Esophagus squamous epithelium (tissue), 5 donors: ENCODE results near the gene MPP4. TPM values are rescaled to one million over a fixed set of nuclear protein-coding genes. Genes with fewer than 3 reads are reported as not detected.

ENCODE experiments used
- DNase-seq: peaks from one replicate; lab custom pipeline; 2025; lab: John Stamatoyannopoulos, UW
- H3K27ac ChIP-seq, 4 donors: fragments of 200-600 bp; sonication (generic); one replicate each; pipeline ENCODE4 v1.5.1; 2016 to 2019; ENCODE audit warnings: mild to moderate bottlenecking in 1 of 4
- H3K27me3 ChIP-seq, 4 donors: fragments of 200-600 bp; sonication (generic); 1 replicate in 3 of 4; 2 replicates in 1 of 4; pipeline versions ENCODE4 v1.5.1 to v1.6.0; 2017 to 2021; ENCODE audit warnings: antibody characterized with exemption in 1 of 4
- H3K36me3 ChIP-seq, 3 donors: fragments of 200-600 bp; sonication (generic); one replicate each; pipeline ENCODE4 v1.5.1; 2016 to 2019
- H3K4me1 ChIP-seq, 3 donors: fragments of 200-600 bp; sonication (generic); one replicate each; pipeline ENCODE4 v1.5.1; 2017 to 2019
- H3K4me3 ChIP-seq, 4 donors: fragments of 200-600 bp; sonication (generic); 1 replicate in 3 of 4; 2 replicates in 1 of 4; pipeline ENCODE4 v1.5.1; 2016 to 2019; ENCODE audit warnings: mild to moderate bottlenecking in 2 of 4, moderate library complexity in 1 of 4
- H3K9me3 ChIP-seq, 3 donors: fragments of 200-600 bp; sonication (generic); one replicate each; pipeline ENCODE4 v1.5.1; 2016 to 2019
- POLR2A ChIP-seq, 4 donors: fragments of 450-650 bp; IDR thresholded peaks; one replicate each; pipeline ENCODE4 v1.6.1; 2017; ENCODE audit warnings: antibody characterized with exemption in 4 of 4, mild to moderate bottlenecking in 4 of 4, moderate library complexity in 3 of 4
- WGBS, 2 donors: methylation state at CpG; one replicate each; pipeline ENCODE4 v1.1.5; 2018; 5-methylcytosine and 5-hydroxymethylcytosine counted together
- intact Hi-C: fragments of 100-400 bp; cut with DNase I; formaldehyde crosslinking; loops from one replicate; pipeline ENCODE4 v1.15.0; 2022
- total RNA-seq, 4 donors: library from RNA; depleted of rRNA; stranded (reverse); fragments of >200 nt; gene quantifications; one replicate each; pipeline ENCODE4 v1.1.0, GENCODE V29; 2016
- TF ChIP-seq, protein P1 (sequence below), 6 experiments: fragments of 450-650 bp in 4 of 6; fragments of 200-600 bp in 2 of 6; sonication (generic) in 2 of 6; IDR thresholded peaks; one replicate each; pipeline ENCODE4 v1.5.1; 2016 to 2019; ENCODE audit warnings: antibody characterized with exemption in 6 of 6, mild to moderate bottlenecking in 4 of 6, moderate library complexity in 4 of 6
- donor health status: DM: yes; HTN: yes; CAD: no.

MPP4 gene
- total RNA-seq, 4 donors from 2014 or later, result 0.19 TPM; not detected in 3

DNA sequence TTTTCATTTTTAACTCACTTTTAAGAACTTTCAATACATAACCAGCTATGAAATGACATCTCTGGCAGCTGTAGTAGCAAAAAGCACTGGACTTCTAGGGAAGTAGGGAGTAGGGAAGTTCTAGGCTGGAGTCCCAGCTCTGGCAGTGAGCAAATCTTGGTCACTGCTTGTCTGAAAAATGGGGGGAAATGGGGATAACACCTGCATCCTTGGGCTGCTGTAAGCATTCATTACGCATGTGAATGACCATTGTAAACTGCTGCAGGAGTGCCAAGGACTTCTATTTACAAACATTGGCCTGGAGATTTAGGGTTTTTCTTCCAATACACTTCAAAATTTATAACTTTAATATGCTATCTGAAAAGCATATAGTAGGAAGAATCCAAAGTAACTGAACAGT lies 972 bp upstream of the MPP4 start:
- intact Hi-C loops, result no loop called here
- TF ChIP-seq, protein P1, sequence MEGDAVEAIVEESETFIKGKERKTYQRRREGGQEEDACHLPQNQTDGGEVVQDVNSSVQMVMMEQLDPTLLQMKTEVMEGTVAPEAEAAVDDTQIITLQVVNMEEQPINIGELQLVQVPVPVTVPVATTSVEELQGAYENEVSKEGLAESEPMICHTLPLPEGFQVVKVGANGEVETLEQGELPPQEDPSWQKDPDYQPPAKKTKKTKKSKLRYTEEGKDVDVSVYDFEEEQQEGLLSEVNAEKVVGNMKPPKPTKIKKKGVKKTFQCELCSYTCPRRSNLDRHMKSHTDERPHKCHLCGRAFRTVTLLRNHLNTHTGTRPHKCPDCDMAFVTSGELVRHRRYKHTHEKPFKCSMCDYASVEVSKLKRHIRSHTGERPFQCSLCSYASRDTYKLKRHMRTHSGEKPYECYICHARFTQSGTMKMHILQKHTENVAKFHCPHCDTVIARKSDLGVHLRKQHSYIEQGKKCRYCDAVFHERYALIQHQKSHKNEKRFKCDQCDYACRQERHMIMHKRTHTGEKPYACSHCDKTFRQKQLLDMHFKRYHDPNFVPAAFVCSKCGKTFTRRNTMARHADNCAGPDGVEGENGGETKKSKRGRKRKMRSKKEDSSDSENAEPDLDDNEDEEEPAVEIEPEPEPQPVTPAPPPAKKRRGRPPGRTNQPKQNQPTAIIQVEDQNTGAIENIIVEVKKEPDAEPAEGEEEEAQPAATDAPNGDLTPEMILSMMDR (IDR thresholded peaks at IDR 0.05), result no peak
- TF ChIP-seq POLR2A (IDR thresholded peaks at IDR 0.05), result no peak
- 73 to 75% methylated on average over 1 of the region's 1 CpG for WGBS, 2 donors
- no peak overlapping the region for H3K4me3 ChIP-seq
- no peaks in the 10 kb centered on the region for H3K27me3 ChIP-seq
- H3K27ac ChIP-seq, result no peak overlapping the region
- H3K9me3 ChIP-seq, result no peaks in the 10 kb centered on the region
- peaks cover 0 to 45% (median 10%) of the 10 kb centered on the region in 3 donors for H3K36me3 ChIP-seq
- no peak for DNase-seq
- H3K4me1 ChIP-seq, result peaks cover 0 to 5% (median 0%) of the 10 kb centered on the region in 3 donors

DNA sequence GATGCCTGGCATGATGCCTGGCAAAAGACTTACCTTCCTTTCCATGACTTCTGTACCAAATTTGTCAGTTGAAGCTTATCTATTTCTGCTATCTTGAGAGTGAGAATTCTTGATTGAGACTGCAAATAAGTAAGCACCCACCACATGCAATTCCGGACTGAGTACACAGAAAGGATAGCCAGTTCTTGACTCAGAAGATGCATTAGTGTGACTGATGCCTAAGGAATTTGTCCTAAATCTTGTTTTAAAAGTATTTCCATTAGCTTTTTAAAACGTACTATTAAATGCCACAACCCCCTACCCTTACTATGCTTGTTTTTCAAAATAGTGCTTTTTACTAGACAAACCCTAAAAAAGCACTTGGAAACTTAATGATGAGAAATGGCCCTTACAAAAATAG lies 545 bp downstream of the MPP4 start:
- no peak overlapping the region for H3K4me3 ChIP-seq
- no peak for DNase-seq
- H3K9me3 ChIP-seq, result no peaks in the 10 kb centered on the region
- H3K36me3 ChIP-seq, result peaks cover 0 to 30% (median 5%) of the 10 kb centered on the region in 3 donors
- 54% methylated on average over 2 of the region's 2 CpGs for WGBS, 2 donors
- TF ChIP-seq, protein P1 (IDR thresholded peaks at IDR 0.05), result no peak
- no peak for TF ChIP-seq POLR2A (IDR thresholded peaks at IDR 0.05)
- H3K4me1 ChIP-seq, result peaks cover 0 to 5% (median 0%) of the 10 kb centered on the region in 3 donors
- no peaks in the 10 kb centered on the region for H3K27me3 ChIP-seq
- intact Hi-C loops, result no loop called here
- H3K27ac ChIP-seq, result peak overlapping the region in 1 of 4 donors; percentile 22

GRCh38 chr2:201696151-201696659 lies 2.2 kb downstream of the MPP4 start:
- peaks cover 0 to 13% (median 0%) of the 10 kb centered on the region in 3 donors for H3K36me3 ChIP-seq
- H3K27ac ChIP-seq, result no peak overlapping the region
- no peaks in the 10 kb centered on the region for H3K9me3 ChIP-seq
- no peaks in the 10 kb centered on the region for H3K27me3 ChIP-seq
- no peak for DNase-seq
- H3K4me3 ChIP-seq, result no peak overlapping the region
- peaks cover 0 to 5% (median 0%) of the 10 kb centered on the region in 3 donors for H3K4me1 ChIP-seq
- TF ChIP-seq POLR2A (IDR thresholded peaks at IDR 0.05), result no peak
- TF ChIP-seq, protein P1 (IDR thresholded peaks at IDR 0.05), result no peak
- 37 to 39% methylated on average over 5 to 6 of the region's 6 CpGs for WGBS, 2 donors
- intact Hi-C loops, result no loop called here

DNA sequence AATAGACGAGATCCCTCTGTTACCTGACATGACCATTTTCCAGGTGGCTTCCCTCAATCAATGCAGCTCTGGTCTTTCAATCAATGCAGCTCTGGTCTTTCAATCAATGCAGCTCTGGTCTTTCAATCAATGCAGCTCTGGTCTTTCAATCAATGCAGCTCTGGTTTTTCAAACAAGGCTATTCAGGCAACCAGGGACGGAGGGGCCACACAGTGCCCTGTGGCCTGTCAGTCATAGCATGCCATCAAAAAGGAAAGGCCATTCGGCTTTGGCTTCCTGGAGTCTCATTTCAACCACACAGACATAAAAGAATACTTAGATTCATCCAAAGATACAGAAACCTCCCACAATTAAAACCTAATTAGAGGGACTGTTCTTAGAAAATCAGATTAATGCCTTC lies 13.3 kb downstream of the MPP4 start:
- DNase-seq, result no peak
- TF ChIP-seq, protein P1 (IDR thresholded peaks at IDR 0.05), result no peak
- no peak for TF ChIP-seq POLR2A (IDR thresholded peaks at IDR 0.05)
- H3K9me3 ChIP-seq, result no peaks in the 10 kb centered on the region
- H3K4me3 ChIP-seq, result no peak overlapping the region
- intact Hi-C loops, result no loop called here
- peaks cover 0 to 7% (median 0%) of the 10 kb centered on the region in 4 donors for H3K27me3 ChIP-seq
- 76 to 87% methylated on average over 2 to 3 of the region's 3 CpGs for WGBS, 2 donors
- H3K36me3 ChIP-seq, result no peaks in the 10 kb centered on the region
- no peak overlapping the region for H3K27ac ChIP-seq
- no peaks in the 10 kb centered on the region for H3K4me1 ChIP-seq

DNA sequence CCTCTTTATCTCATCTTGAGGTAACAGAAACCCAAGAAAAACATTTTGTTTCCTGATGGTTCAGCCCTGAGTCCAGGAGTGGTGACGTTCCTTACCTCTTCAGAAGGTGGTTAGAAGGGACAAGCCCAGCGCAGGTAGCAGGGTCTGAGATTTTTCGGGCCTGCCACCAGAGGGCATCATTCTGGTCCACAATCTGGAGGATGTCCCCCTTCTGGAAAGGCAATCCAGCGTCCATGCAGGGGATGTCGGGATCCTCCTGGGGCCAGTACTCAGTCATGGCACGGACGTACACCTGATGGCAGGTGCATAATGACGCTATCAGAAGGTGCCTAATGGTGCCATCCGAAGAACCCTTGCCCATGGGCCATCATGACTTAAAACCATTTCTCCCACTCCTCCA lies 17.7 kb downstream of the MPP4 start:
- intact Hi-C loops, result no loop called here
- Histone ChIP-seq H3K27ac (no peak overlapping the region), H3K4me1 (no peaks in the 10 kb centered on the region), H3K9me3 (no peaks in the 10 kb centered on the region), H3K4me3 (no peak overlapping the region), H3K36me3 (no peaks in the 10 kb centered on the region), H3K27me3 (peaks cover 0 to 7% (median 0%) of the 10 kb centered on the region in 4 donors)
- no peak for DNase-seq
- TF ChIP-seq, protein P1 (IDR thresholded peaks at IDR 0.05), result peak in 2 of 6 experiments; percentile 10 to 26
- TF ChIP-seq POLR2A (IDR thresholded peaks at IDR 0.05), result no peak
- WGBS, 2 donors, result 54 to 61% methylated on average over 3 to 8 of the region's 9 CpGs
